ENCODE results near the gene AFAP1L2.

The AFAP1L2 gene

DNA sequence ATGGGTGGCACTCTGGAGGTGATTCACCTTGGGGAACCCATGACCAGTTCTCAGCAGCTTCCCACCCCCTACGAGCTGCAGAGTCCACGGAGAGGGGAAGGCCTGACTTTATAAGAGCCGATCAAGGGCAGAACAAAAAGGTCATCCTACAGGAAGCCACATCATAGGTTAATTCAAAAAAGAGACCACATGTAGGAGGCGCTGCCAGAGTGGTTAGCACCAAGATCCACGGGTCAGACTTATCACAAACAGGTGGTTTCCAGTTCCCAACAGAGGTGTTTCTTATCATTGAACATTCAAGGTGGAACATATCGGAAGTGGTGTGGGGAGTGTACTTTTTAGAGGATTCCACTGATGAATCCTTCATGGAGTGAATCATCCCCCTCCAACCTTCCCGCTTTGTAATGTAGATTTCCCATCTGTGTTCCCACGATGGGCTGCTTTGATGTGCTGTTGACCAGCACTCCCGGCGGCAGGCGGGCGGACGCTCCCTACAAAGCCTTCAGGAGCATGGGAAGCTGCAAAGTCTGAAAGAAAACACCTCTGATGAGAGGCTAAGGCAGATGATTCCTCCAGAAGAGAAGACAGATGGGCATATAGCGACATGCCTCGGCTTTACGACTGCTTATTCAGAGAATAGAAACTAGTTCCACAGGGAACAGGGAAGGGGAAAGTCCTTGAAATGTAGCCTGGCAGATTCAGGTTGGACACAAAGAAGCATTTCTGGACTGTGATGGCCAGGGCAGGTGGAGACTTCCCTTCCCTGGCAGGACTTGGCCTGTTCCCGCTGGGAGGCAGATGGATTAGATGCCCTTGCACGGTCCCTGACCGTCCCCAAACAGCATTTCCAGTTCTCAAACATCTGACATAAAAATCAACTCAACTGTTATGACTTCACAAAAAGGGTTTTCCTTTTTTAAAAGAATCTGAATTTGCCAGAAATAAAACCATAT lies 66.5 kb downstream of the AFAP1L2 start:
- no peaks in the 10 kb centered on the region for H4K20me1 ChIP-seq (ENCODE audit: insufficient read depth, low read length, poor library complexity, severe bottlenecking)
- H3K4me2 ChIP-seq (ENCODE audit: low read depth, low read length, poor library complexity, severe bottlenecking): no peak overlapping the region
- TF ChIP-seq, protein P1, sequence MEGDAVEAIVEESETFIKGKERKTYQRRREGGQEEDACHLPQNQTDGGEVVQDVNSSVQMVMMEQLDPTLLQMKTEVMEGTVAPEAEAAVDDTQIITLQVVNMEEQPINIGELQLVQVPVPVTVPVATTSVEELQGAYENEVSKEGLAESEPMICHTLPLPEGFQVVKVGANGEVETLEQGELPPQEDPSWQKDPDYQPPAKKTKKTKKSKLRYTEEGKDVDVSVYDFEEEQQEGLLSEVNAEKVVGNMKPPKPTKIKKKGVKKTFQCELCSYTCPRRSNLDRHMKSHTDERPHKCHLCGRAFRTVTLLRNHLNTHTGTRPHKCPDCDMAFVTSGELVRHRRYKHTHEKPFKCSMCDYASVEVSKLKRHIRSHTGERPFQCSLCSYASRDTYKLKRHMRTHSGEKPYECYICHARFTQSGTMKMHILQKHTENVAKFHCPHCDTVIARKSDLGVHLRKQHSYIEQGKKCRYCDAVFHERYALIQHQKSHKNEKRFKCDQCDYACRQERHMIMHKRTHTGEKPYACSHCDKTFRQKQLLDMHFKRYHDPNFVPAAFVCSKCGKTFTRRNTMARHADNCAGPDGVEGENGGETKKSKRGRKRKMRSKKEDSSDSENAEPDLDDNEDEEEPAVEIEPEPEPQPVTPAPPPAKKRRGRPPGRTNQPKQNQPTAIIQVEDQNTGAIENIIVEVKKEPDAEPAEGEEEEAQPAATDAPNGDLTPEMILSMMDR (conservative IDR thresholded peaks at IDR 0.05; ENCODE audit: low read length): 0 out of 2 replicates have a peak, but pooled peaks have one; percentile 17
- no peak for TF ChIP-seq EZH2phosphoT487 (IDR thresholded peaks at IDR 0.05; ENCODE audit: borderline replicate concordance)
- H3K27me3 ChIP-seq (ENCODE audit: insufficient read depth, low read length, poor library complexity, severe bottlenecking): no peaks in the 10 kb centered on the region
- no peak overlapping the region for H3K4me3 ChIP-seq (ENCODE audit: low read length, poor library complexity, severe bottlenecking)
- H3K9me3 ChIP-seq (ENCODE audit: insufficient read depth, low read depth, low read length): no peaks in the 10 kb centered on the region
- H2AFZ ChIP-seq (ENCODE audit: low read length): no peak overlapping the region
- H3K4me1 ChIP-seq (ENCODE audit: insufficient read depth, low read length, poor library complexity, severe bottlenecking): peaks cover 45% of the 10 kb centered on the region
- no peaks in the 10 kb centered on the region for H3K36me3 ChIP-seq (ENCODE audit: insufficient read depth, low read length)
- no peak overlapping the region for H3K9ac ChIP-seq (ENCODE audit: low read depth, low read length, poor library complexity, severe bottlenecking)
- H3K79me2 ChIP-seq (ENCODE audit: insufficient read depth, low read length): no peaks in the 10 kb centered on the region
- no peaks in the 10 kb centered on the region for H3K9me2 ChIP-seq (replicated peaks; ENCODE audit: low read depth, low read length)
- no peaks in the 10 kb centered on the region for H3F3A ChIP-seq (ENCODE audit: low read depth)

DNA sequence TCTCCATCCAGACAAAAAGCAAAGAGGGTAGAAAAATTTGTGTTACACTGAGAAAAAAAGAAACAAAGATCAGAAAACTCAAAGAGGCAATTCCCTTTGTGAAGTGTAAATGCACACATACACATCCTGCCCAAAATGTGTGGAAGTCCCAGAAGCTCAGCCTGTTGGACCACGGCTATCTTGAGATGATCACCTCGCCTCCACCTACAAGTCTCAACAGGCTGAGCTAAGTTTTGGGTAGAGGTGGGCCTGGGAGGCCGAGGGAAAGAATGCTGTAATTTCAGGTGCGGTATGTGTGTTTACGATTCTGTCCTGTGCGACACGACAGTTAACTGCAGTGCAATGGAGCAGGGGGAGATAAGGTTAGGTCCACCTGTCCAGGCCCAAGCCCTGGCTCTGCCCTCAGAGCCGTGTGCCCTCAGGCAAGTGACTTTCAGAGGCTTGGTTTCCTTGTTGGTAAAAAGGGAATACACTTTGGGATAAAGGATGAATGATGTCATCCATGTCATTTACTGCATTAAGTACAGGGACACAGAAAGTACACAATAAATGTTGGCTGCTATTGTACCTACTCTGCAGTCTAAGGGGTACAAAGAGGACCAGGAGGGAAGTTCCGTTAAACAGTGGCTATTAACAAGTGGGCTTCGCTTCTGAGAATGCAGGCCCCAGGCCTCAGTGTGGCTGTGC lies 67.3 kb downstream of the AFAP1L2 start:
- Histone ChIP-seq H3K9me3 (ENCODE audit: insufficient read depth, low read depth, low read length) (no peaks in the 10 kb centered on the region), H3K27me3 (ENCODE audit: insufficient read depth, low read length, poor library complexity, severe bottlenecking) (no peaks in the 10 kb centered on the region), H2AFZ (ENCODE audit: low read length) (peak overlapping the region; percentile 47; the same call in 1 of the 2 replicates), H3K9ac (ENCODE audit: low read depth, low read length, poor library complexity, severe bottlenecking) (no peak overlapping the region), H3F3A (ENCODE audit: low read depth) (no peaks in the 10 kb centered on the region), H3K9me2 (replicated peaks; ENCODE audit: low read depth, low read length) (no peaks in the 10 kb centered on the region), H3K79me2 (ENCODE audit: insufficient read depth, low read length) (no peaks in the 10 kb centered on the region), H3K4me3 (ENCODE audit: low read length, poor library complexity, severe bottlenecking) (no peak overlapping the region), H3K4me2 (ENCODE audit: low read depth, low read length, poor library complexity, severe bottlenecking) (peak overlapping the region; percentile 69), H3K4me1 (ENCODE audit: insufficient read depth, low read length, poor library complexity, severe bottlenecking) (peaks cover 53% of the 10 kb centered on the region), H3K36me3 (ENCODE audit: insufficient read depth, low read length) (no peaks in the 10 kb centered on the region), H4K20me1 (ENCODE audit: insufficient read depth, low read length, poor library complexity, severe bottlenecking) (no peaks in the 10 kb centered on the region)
- TF ChIP-seq EZH2phosphoT487 (IDR thresholded peaks at IDR 0.05; ENCODE audit: borderline replicate concordance): no peak
- TF ChIP-seq, protein P1 (conservative IDR thresholded peaks at IDR 0.05; ENCODE audit: low read length): no peak

DNA sequence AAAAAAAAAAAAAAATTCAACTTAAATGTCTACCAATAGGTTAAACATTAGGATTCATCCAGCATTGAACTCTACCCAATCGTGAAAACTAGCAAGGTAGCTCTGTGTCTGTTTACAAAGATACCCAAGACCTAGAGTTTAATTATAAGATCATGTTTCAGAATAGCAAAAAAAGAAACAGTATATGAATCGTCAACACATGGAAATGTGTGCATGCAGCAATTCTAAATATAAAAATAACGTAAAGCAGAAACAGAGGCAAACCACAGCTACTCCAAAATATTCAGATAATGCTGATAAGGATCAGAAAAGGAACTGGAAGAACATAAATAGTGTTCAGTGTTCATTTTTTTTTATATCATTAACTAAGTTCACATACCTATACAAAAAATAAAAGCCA lies 68.7 kb downstream of the AFAP1L2 start:
- no peaks in the 10 kb centered on the region for H3K9me2 ChIP-seq (replicated peaks; ENCODE audit: low read depth, low read length)
- peak overlapping the region; percentile 47; the same call in 1 of the 2 replicates for H2AFZ ChIP-seq (ENCODE audit: low read length)
- peak overlapping the region; percentile 69 for H3K4me2 ChIP-seq (ENCODE audit: low read depth, low read length, poor library complexity, severe bottlenecking)
- H3F3A ChIP-seq (ENCODE audit: low read depth): no peaks in the 10 kb centered on the region
- H3K79me2 ChIP-seq (ENCODE audit: insufficient read depth, low read length): no peaks in the 10 kb centered on the region
- H3K4me1 ChIP-seq (ENCODE audit: insufficient read depth, low read length, poor library complexity, severe bottlenecking): peaks cover 59% of the 10 kb centered on the region
- H3K36me3 ChIP-seq (ENCODE audit: insufficient read depth, low read length): no peaks in the 10 kb centered on the region
- no peaks in the 10 kb centered on the region for H3K9me3 ChIP-seq (ENCODE audit: insufficient read depth, low read depth, low read length)
- TF ChIP-seq EZH2phosphoT487 (IDR thresholded peaks at IDR 0.05; ENCODE audit: borderline replicate concordance): no peak
- TF ChIP-seq, protein P1 (conservative IDR thresholded peaks at IDR 0.05; ENCODE audit: low read length): no peak
- no peaks in the 10 kb centered on the region for H4K20me1 ChIP-seq (ENCODE audit: insufficient read depth, low read length, poor library complexity, severe bottlenecking)
- H3K27me3 ChIP-seq (ENCODE audit: insufficient read depth, low read length, poor library complexity, severe bottlenecking): no peaks in the 10 kb centered on the region
- H3K4me3 ChIP-seq (ENCODE audit: low read length, poor library complexity, severe bottlenecking): peak overlapping the region; percentile 32
- H3K9ac ChIP-seq (ENCODE audit: low read depth, low read length, poor library complexity, severe bottlenecking): peak overlapping the region; percentile 37
